ENCODE data around the gene ALS2CL. TPM values are rescaled to one million over a fixed set of nuclear protein-coding genes. Genes with fewer than 3 reads are reported as not detected.

The ALS2CL gene
- total RNA-seq, 4 donors from 2014 or later = 86.5 to 175 (median 105) TPM

DNA sequence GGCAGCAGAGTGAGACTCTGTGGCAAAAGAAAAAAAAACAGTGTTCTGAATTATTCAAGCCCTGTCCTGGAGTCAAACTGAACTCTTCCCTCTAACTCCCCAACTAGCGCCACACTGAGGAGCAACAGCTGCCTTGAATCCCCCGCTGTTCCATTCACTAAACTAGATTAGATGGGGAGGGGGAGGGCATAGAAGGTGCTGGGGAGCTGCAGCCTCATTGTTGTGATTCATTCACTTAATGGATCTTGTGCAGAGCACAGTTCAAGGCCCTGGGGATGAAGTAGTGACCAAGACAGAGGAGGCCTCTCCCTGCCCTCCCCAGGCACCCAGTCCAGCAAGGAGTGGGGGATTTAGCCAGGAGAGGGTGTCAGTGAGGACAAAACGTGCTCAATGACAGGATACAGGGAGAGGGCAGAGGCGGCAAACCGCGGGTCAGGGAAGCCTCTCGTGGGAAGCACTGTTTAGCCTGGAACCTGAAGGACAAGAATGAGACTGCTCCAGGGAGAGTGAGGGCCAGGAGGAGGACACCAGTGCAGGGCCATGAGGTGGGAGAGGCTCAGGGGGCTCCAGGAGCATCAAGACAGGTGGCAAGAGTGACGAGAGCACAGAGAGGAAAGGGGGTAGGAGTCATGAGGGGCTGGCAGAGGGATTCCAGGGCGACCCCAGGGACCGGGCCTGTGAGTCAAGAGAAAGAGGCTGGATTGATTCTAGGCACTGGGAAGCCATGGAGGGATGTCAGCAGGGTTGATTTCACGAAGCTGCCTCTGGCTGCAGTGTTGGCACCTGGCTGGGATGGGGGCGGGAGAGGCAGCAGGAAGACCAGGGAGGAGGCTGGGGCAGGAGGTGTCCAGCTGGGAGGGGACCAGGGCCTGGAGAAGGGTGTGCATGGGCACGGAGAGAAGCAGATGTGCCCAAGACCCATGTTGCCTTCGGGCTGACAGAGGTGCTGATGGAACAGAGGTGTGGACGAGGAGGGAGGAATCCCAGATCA is 31.4 kb downstream of the ALS2CL start:
- no peak overlapping the region for H3K4me3 ChIP-seq (ENCODE audit: low read depth, poor library complexity, severe bottlenecking)
- intact Hi-C loops (cut with DNase I; ENCODE audit: low total_unique reads) = no loop called here
- DNase-seq (ENCODE audit: low spot score in 2 of 2) = peak; percentile 10 to 79
- TF ChIP-seq CTCF (IDR thresholded peaks at IDR 0.05) (no peak), POLR2A (IDR thresholded peaks at IDR 0.05) (no peak)
- WGBS, 2 donors = 88% methylated on average over 15 of the region's 15 CpGs

GRCh38 chr3:46660543-46661523 is 32.6 kb downstream of the ALS2CL start:
- peak; percentile 71 to 84 for DNase-seq (ENCODE audit: low spot score in 2 of 2)
- 39 to 44% methylated on average over 9 of the region's 9 CpGs for WGBS, 2 donors
- no peak overlapping the region for H3K4me3 ChIP-seq (ENCODE audit: low read depth, poor library complexity, severe bottlenecking)
- TF ChIP-seq CTCF (IDR thresholded peaks at IDR 0.05) = no peak
- no peak for TF ChIP-seq POLR2A (IDR thresholded peaks at IDR 0.05)
- intact Hi-C loops (cut with DNase I; ENCODE audit: low total_unique reads) = no loop called here

- WGBS, 2 donors = 81 to 89% methylated on average over 6 of the region's 6 CpGs
- TF ChIP-seq POLR2A (IDR thresholded peaks at IDR 0.05) = no peak
- no peak for TF ChIP-seq CTCF (IDR thresholded peaks at IDR 0.05)
- peak in 1 of 2 donors; percentile 79 for DNase-seq (ENCODE audit: low spot score in 2 of 2)
Observed at GRCh38 chr3:46660003-46660402, 33.5 kb downstream of the ALS2CL start.

DNA sequence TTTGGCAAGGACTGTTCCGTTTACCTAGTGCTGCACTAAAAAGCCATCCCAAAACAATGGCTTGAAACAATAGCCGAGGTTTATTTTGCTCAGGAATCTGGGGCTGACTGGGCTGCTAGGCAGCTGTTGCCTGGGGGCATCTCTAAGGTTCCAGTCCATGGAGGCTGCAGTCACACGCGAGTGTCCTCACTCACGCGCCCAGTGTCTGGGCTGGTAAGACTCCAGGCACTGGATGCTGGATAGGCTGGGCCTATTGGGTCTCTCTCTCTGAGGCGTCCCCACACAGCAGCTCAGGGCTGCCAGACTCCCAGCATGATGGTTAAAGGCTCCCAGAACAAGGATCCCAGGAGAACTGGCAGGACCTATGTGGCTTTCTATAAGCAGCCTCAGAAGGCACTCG is 34.2 kb downstream of the ALS2CL start:
- peak in 1 of 2 donors; percentile 11 for DNase-seq (ENCODE audit: low spot score in 2 of 2)
- no peak for TF ChIP-seq POLR2A (IDR thresholded peaks at IDR 0.05)
- no peak for TF ChIP-seq CTCF (IDR thresholded peaks at IDR 0.05)
- H3K4me3 ChIP-seq (ENCODE audit: low read depth, poor library complexity, severe bottlenecking) = no peak overlapping the region
- intact Hi-C loops (cut with DNase I; ENCODE audit: low total_unique reads) = no loop called here
- 76 to 77% methylated on average over 8 of the region's 8 CpGs for WGBS, 2 donors

More at GRCh38 chr3:46660003-46660402, 33.5 kb downstream of the ALS2CL start:
- no peak overlapping the region for H3K4me3 ChIP-seq (ENCODE audit: low read depth, poor library complexity, severe bottlenecking)
- intact Hi-C loops (cut with DNase I; ENCODE audit: low total_unique reads) = no loop called here

DNA sequence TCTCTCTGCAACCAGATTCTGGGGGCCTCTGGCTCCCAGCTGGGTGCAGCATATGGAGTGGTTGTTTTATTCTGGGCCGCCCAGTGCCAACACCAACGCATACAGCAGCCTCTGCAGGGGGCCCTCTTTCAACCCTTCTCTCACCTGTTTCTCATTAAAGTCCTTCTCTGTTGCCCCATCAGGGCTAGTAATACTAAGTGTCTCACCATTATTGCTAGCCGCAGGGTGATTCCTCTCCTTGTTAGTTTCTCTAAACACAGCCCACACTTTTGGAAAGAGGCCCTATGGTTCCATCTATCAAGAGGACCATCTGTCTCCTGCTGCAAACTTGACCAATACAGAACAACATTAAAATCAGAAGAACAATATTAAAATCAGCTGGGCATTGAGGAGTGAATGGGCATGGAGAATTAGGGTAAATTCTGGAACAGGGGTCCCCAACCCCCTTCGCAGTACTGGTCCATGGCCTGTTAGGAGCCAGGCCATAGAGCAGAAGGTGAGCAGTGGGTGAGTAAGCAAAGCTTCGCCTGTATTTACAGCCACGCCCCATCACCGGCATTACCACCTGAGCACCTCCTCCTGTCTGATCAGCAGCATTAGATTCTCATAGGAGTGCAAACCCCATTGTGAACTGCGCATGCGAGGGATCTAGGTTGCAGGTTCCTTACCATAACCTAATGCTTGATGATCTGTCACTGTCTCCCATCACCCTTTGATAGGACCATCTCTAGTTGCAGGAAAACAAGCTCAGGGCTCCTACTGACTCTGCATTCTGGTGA is 36.5 kb downstream of the ALS2CL start:
- no peak overlapping the region for H3K4me3 ChIP-seq (ENCODE audit: low read depth, poor library complexity, severe bottlenecking)
- TF ChIP-seq CTCF (IDR thresholded peaks at IDR 0.05) (no peak), POLR2A (IDR thresholded peaks at IDR 0.05) (no peak)
- DNase-seq (ENCODE audit: low spot score in 2 of 2) = no peak
- 72 to 75% methylated on average over 9 of the region's 9 CpGs for WGBS, 2 donors
- intact Hi-C loops (cut with DNase I; ENCODE audit: low total_unique reads) = no loop called here
